GM21619 (cell line): ENCODE measurements around the gene SPI1.

ENCODE experiments used
- ATAC-seq: cut with Tn5 transposase; IDR thresholded peaks from one replicate; pipeline ENCODE4 v1.9.1; 2021; ENCODE audit not compliant: unreplicated experiment

The SPI1 gene

DNA sequence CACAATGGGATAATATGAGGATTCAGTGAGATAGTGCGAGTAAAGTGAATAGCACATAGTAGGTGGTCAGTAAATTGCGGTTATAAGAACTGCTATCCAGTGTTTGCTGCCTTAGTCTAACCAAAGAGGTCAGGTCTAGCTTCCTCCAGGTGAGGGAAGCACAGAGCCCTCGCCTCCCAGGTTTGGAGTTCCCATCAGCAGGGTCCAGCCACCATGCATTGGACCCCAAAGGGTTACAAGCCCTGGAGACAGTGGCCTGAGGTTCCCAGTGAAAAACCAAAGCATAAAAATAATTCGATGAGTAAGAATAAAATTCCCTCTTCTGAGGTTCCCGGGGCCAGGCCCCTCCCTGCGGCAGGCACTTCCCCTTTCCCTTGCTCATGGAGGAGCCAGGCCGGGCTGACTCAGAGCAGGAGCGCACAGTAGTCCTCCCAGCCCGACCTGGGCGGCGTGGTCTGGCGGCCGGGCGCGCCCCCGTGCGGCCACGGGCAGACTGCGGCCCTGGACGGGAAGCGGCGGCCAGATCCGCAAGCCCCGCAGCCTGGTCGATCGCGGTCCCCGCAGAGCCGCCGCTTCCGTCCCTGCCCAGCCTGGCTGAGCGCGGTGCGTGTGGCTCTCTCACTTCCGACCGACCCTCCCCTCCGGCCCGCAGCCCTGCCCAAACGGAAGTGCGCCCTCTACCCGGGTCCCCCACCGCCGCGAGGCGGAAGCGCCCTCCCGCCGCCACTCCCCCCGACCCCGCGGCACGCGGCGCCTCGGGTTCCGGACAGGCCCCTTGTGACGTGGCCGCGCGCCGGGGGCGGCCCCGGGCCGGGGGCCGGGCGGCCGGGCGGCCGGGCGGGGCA lies 29.6 kb upstream of the SPI1 start, which contains the start of gene SLC39A13:
TSS of gene SLC39A13 (plus strand) at position 845 of the 845 bp plus-strand sequence. CDS start 1,505 bp downstream, outside the sequence.
- peak; percentile 80 for ATAC-seq

DNA sequence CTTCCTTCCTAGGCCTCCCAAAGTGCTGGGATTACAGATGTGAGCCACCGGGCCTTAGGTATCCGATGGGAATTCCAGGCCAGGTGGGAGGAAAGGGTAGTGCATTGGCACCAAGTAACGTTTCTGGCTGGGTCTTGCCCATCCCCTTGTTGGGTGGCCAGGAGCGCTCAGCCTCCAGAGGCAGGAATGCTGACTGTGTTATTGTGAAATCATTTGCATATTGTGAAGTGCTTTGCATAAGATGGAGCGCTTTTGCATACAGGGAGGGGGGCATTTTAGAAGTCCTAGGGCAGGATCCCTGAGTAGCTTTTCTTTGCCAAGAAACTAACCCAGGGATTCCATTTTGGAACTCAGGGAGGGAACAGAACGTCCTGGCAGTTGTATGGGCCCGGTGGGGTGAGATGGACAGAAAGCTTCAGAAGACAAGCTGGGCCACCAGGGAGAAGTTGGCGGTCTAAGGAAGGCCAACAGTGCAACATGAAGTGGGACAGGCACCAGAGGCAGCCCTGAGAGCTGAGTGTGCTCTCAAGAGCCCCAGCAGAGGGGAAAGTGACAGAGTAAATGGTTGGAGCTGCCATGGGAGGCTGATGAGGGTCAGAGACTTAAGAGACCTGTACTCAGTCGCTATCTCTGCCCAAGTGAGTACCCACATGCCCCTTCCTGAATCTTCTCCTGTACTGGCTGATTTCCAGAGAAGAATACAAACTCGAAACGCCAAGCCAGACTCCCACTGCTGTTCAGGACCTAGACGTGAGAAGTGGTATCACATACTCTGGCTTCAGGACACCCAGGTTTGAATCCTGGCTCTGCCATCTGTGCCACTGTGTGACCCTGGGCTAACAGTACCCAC lies 28.8 kb upstream of the SPI1 start:
- ATAC-seq, result no peak

DNA sequence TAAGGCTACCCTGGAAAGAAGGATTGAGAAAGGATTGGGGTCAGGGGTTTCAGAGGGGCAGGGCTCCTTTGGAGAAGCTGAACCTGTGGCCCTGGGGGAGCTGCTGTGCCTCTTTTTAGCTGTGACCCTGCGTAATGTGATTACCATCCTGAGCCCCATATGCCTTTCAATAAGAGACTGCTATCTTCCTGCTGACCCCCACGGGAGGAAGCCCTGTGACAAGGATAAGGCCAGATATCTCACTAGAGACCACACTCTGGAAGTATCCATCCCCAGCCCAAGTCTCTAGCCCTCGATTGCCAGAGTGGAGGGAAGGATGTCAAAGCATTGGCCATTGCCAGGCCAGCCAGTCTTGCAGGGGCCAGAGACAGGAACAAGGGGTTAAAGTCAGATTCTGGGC lies 25.2 kb upstream of the SPI1 start:
- ATAC-seq, result no peak

DNA sequence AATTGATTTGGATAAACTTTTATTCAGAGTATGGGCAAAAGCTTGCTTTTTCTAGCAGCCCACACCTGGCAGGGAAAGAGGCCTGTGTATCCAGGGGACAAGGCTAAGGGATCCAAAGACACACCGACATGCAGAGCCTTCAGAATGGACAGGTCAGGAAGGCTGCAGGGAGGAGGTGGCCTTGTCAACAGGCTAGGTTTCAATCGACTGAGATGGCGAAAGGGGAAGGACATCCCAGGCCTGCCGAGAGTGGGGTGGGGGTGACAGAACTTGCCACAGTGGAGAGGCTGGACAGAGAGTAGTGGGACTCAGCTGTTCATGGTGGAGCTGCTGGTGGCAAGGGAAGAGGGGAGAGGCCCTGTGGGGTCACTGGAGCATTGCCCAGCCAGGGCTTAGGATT lies 24.8 kb upstream of the SPI1 start:
- ATAC-seq, result no peak

- ATAC-seq, result peak; percentile 73
Observed at GRCh38 chr11:47400768-47401279, 22.5 kb upstream of the SPI1 start.

- ATAC-seq, result peak; percentile 48
Observed at GRCh38 chr11:47399860-47400767, 21.8 kb upstream of the SPI1 start.

- no peak for ATAC-seq
Observed at GRCh38 chr11:47398551-47398950, 20.2 kb upstream of the SPI1 start.

- no peak for ATAC-seq
Observed at GRCh38 chr11:47398011-47398410, 19.7 kb upstream of the SPI1 start.

- ATAC-seq, result no peak
Observed at GRCh38 chr11:47396049-47396320, 17.6 kb upstream of the SPI1 start.

DNA sequence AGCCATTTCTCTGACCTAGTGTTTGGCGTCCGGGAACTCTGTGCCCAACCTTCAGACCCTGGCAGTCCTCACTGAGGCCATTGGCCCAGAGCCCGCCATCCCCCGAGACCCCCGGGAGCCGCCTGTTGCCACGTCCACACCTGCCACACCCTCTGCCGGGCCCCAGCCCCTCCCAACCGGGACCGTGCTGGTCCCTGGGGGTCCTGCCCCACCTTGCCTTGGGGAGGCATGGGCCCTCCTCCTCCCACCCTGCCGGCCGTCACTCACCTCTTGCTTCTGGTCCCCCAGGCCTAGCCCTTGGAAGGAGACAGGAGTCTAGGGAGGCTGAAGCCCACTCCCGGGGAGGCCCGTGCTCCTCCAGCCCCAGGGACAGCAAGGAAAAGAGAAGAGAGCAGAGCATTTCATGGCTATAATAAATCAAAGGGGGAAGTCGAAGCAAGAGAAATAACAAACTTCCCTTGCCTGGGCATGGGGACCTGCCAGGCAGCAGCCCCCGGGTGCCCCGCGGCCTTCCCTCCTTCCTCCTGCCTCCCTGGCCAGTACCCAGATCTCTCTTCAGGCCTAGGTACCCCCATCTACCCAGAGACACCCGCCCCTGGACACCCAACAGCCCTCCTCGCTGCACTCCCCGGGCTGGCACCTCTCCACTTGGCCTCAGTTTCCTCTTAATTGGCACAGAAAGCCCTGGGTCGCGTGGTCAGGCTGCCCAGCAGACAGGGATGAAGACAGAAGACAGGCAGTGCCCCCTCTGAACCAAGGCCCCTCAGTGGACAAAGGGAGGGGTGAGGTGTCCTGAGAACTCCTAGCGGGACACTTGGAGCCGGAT lies 17.1 kb upstream of the SPI1 start:
- no peak for ATAC-seq

DNA sequence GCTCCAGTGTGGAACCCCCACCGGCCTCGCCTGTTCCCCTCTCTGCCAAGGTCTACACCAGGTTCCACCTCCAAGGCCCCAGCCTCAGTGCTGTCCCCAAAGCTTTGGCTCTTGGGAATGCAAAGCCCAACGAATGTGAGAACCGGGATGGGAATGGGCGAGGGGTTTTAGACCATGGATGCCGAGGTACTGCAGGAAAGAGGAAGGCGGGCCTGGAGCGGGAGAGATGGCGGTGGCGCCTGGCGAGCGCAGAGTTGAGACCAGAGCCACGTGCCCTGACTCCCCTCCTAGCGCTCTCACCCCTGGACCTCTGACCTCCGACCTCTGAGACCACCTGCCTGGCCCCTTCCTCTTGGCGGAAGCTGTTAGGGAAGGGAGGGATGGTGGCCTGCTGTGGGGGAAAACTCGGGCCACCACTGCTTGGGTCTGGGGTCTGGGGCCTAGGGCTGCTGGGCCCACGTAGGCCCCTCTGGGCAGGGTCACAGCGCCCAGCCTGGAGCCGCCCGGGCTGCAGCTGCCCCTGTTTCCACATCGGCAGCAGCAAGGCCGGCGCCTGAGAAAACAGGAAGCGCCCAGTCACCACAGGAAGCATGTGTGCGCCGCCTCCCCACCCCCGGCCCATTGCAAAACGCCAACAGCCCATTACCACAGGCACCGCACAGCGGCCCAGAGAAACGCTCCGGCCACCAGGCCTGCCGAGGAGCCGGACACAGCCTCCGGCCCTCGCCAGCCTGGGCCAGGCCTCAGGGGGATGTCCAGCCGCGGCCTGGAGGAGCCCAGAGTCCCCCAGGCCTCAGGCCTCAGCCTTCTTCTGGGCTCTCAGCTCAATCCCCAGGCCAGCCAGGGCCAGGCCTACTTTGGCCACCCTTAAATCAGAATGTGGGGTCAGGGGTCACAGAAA lies 16.2 kb upstream of the SPI1 start:
- peak; percentile 47 for ATAC-seq

DNA sequence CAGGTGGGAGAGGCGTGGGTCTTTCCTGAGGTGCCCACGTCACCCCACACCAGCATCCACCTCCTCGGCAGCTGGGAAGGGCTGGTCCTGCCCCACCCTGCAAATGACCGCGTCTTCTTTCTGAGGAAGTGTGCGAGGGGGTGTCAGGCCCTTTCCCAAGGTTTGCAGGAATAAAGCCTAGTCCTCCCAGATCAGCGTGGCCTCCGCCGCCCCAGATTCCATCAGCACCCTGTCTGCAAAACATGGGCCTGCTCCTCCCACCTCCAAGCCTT lies 15.6 kb upstream of the SPI1 start:
- ATAC-seq, result no peak

GRCh38 chr11:47393163-47394049 lies 15.1 kb upstream of the SPI1 start:
- ATAC-seq, result no peak

GRCh38 chr11:47392546-47393162 lies 14.3 kb upstream of the SPI1 start:
- no peak for ATAC-seq

GRCh38 chr11:47391711-47392432 lies 13.5 kb upstream of the SPI1 start:
- no peak for ATAC-seq

DNA sequence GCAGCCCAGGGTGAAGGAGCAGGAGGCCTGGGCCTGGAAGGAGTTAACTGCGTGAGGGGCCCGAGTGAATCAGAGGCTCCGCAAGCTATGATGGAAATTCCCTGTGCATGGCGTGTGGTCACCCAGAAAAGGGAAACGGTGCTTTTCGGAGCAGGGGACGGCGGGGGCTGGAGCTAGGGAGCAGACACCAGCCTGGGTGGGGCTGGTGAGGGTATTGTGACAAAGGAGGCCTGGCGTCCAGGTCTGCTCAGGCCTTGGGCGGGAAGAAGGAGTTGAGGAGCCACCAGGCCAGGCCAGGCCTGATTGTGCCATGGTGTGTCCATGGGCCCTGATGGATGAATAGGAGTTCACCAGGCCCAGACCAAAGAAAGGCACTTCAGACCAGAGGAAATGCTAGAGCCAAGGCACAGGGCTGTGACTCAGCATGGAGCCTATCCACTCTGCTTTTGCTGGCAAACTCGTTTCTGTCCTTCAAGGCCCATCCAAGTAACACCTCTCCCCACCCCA lies 12.8 kb upstream of the SPI1 start:
- no peak for ATAC-seq

- ATAC-seq, result no peak
Observed at GRCh38 chr11:47390422-47390760, 12.0 kb upstream of the SPI1 start.
